Spleen (tissue), 11 donors: ENCODE data around the gene CCDC88B. TPM values are rescaled to one million over a fixed set of nuclear protein-coding genes. Genes with fewer than 3 reads are reported as not detected.

ENCODE experiments used
- DNase-seq: peaks from one replicate; pipeline ENCODE4 v3.0.0-alpha.2; 2020
- H3K27ac ChIP-seq, 8 donors: fragments of 200-600 bp; sonication (generic) in 7 of 8; 1 replicate in 4 of 8; 2 replicates in 4 of 8; pipeline versions ENCODE4 v1.5.0 to v1.8.0; 2016 to 2021; ENCODE audit warnings: inconsistent platforms in 4 of 8, mild to moderate bottlenecking in 4 of 8, moderate library complexity in 1 of 8
- H3K27me3 ChIP-seq, 7 donors: fragments of 200-600 bp; sonication (generic) in 6 of 7; replicated peaks in 1 of 7; 1 replicate in 4 of 7; 2 replicates in 3 of 7; pipeline versions ENCODE4 v1.5.0 to v1.8.0; 2016 to 2021; ENCODE audit warnings: inconsistent platforms in 3 of 7, mild to moderate bottlenecking in 1 of 7
- H3K36me3 ChIP-seq, 6 donors: fragments of 200-600 bp; sonication (generic) in 5 of 6; 1 replicate in 4 of 6; 2 replicates in 2 of 6; pipeline versions ENCODE4 v1.5.0 to v1.8.0; 2016 to 2021; ENCODE audit warnings: inconsistent platforms in 2 of 6
- H3K4me1 ChIP-seq, 6 donors: fragments of 200-600 bp; sonication (generic) in 5 of 6; 1 replicate in 3 of 6; 2 replicates in 3 of 6; pipeline versions ENCODE4 v1.5.0 to v1.8.0; 2016 to 2021; ENCODE audit warnings: inconsistent platforms in 3 of 6
- H3K4me3 ChIP-seq, 8 donors: fragments of 200-600 bp; sonication (generic) in 7 of 8; 1 replicate in 4 of 8; 2 replicates in 4 of 8; pipeline versions ENCODE4 v1.5.0 to v1.8.0; 2016 to 2021; ENCODE audit warnings: inconsistent platforms in 4 of 8, mild to moderate bottlenecking in 4 of 8, moderate library complexity in 2 of 8
- H3K9me3 ChIP-seq, 8 donors: fragments of 200-600 bp; sonication (generic) in 7 of 8; 1 replicate in 4 of 8; 2 replicates in 4 of 8; pipeline versions ENCODE4 v1.5.0 to v1.8.0; 2016 to 2021; ENCODE audit warnings: inconsistent platforms in 4 of 8
- POLR2A ChIP-seq, 3 donors: fragments of 450-650 bp; IDR thresholded peaks; one replicate each; pipeline ENCODE4 v1.5.1; 2017; ENCODE audit warnings: antibody characterized with exemption in 3 of 3, mild to moderate bottlenecking in 1 of 3
- POLR2AphosphoS5 ChIP-seq, 3 donors: sonication (generic); formaldehyde crosslinking; IDR thresholded peaks; one replicate each; pipeline ENCODE4 v1.5.1; 2017; ENCODE audit warnings: antibody characterized with exemption in 3 of 3
- WGBS, 5 donors: extraction: QIAGEN DNeasy Blood & Tissue Kit in 3 of 5; methylation state at CpG; one replicate each; pipeline versions ENCODE4 v1.1.5 to v1.1.7; 2013 to 2018; 5-methylcytosine and 5-hydroxymethylcytosine counted together
- intact Hi-C: fragments of 100-400 bp; cut with DNase I; formaldehyde crosslinking; loops from one replicate; pipeline ENCODE4 v1.15.0; 2023; ENCODE audit warnings: low total_unique reads
- polyA plus RNA-seq, 3 donors: library from polyadenylated mRNA; stranded (reverse); fragments of 200-250 nt; gene quantifications; one replicate each; pipeline ENCODE4 v1.2.1, GENCODE V29; 2013
- total RNA-seq, 7 donors: library from RNA; depleted of rRNA in 3 of 7; stranded (reverse); fragments of >200 nt in 3 of 7; fragmentation: NEBNext Ultra II Directional in 4 of 7; extraction: Animal tissue kit (Norgen Biotek cat#: 25700) in 4 of 7; gene quantifications; one replicate each; pipeline versions ENCODE4 v1.1.0 to v1.2.1, GENCODE V29; 2016 to 2021
- TF ChIP-seq, protein P1 (sequence below), 11 experiments: fragments of 200-600 bp in 7 of 11; fragments of 450-650 bp in 4 of 11; sonication (generic) in 4 of 11; IDR thresholded peaks in 8 of 11; conservative IDR thresholded peaks in 3 of 11; 1 replicate in 7 of 11; 2 replicates in 4 of 11; pipeline versions ENCODE4 v1.4.0 to v1.8.0; 2016 to 2021; ENCODE audit warnings: antibody characterized with exemption in 11 of 11, inconsistent platforms in 4 of 11, mild to moderate bottlenecking in 1 of 11
- donor health status: healthy with polysubstance abuse.
- donor health status: DM: no; HTN: no; CAD: no; lungs with moderate emphysema.
- donor health status: DM: no; HTN: no; CAD: no.
- donor health status: Bipolar disorder and iron deficiency.
- donor health status: healthy.
- donor health status: DM: no; HTN: no; CAD: no.
- donor health status: DM: yes; HTN: yes; CAD: no.

CCDC88B gene
- total and polyA plus RNA-seq, 10 donors = 64.3 to 638 (median 106) TPM

DNA sequence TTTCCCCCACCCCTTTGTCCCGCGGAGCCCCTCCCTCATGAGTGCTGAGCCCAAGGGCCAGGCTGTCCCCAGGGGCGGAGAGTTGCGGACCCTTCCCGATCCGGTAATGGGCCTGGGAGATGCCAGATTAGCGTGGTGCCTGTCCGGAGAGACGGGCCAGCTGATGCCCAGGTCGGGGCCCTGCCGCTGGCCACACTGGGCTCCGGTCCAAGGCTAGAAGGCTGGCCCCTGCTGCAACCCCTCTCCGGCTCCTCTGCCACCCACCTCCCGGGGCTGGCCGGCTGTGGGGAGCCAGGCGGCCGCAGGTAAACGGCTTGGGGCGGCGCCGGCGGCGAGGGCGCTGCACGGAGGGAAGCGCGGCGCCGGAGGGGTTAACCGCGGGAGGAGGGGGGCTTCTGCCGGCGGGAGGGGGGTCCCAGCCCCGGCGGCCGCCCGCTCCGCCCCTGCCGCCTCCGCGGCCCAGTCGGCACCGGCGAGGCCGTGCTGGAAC, 48.7 kb upstream of the CCDC88B start, which contains the start of gene KCNK4:
Gene KCNK4, plus strand, starts transcription at position 41 of the 490 bp plus-strand sequence. CDS start 1,717 bp downstream, outside the sequence.
- DNase-seq = no peak
- intact Hi-C loops = no loop called here
- peaks cover 6 to 65% (median 56%) of the 10 kb centered on the region in 7 donors for H3K27me3 ChIP-seq

GRCh38 chr11:64291752-64292459, 48.1 kb upstream of the CCDC88B start:
- DNase-seq = no peak
- intact Hi-C loops = no loop called here
- peaks cover 6 to 71% (median 62%) of the 10 kb centered on the region in 7 donors for H3K27me3 ChIP-seq
- peaks cover 6 to 35% (median 23%) of the 10 kb centered on the region in 6 donors for H3K4me1 ChIP-seq
- peaks cover 0 to 19% (median 0%) of the 10 kb centered on the region in 6 donors for H3K36me3 ChIP-seq
- H3K9me3 ChIP-seq = no peaks in the 10 kb centered on the region
- TF ChIP-seq, protein P1, sequence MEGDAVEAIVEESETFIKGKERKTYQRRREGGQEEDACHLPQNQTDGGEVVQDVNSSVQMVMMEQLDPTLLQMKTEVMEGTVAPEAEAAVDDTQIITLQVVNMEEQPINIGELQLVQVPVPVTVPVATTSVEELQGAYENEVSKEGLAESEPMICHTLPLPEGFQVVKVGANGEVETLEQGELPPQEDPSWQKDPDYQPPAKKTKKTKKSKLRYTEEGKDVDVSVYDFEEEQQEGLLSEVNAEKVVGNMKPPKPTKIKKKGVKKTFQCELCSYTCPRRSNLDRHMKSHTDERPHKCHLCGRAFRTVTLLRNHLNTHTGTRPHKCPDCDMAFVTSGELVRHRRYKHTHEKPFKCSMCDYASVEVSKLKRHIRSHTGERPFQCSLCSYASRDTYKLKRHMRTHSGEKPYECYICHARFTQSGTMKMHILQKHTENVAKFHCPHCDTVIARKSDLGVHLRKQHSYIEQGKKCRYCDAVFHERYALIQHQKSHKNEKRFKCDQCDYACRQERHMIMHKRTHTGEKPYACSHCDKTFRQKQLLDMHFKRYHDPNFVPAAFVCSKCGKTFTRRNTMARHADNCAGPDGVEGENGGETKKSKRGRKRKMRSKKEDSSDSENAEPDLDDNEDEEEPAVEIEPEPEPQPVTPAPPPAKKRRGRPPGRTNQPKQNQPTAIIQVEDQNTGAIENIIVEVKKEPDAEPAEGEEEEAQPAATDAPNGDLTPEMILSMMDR (IDR thresholded peaks at IDR 0.05 in 8 of 11, conservative IDR thresholded peaks at IDR 0.05 in 3 of 11) = no peak
- peak in 1 of 3 donors; percentile 6 for TF ChIP-seq POLR2AphosphoS5 (IDR thresholded peaks at IDR 0.05)
- H3K27ac ChIP-seq = no peak overlapping the region
- H3K4me3 ChIP-seq = peak overlapping the region; percentile 8 to 69 (median 36)
- WGBS, 5 donors = 0 to 1% (median 0%) methylated on average over 11 to 96 of the region's 96 CpGs

More for the DNA sequence above, 48.7 kb upstream of the CCDC88B start, which contains the start of gene KCNK4:
- Histone ChIP-seq H3K27ac (no peak within 1 kb of the TSS), H3K9me3 (no peaks in the 10 kb centered on the region), H3K4me3 (peak within 1 kb of the TSS; percentile 8 to 69 (median 36)), H3K36me3 (peaks cover 0 to 19% (median 0%) of the 10 kb centered on the region in 6 donors), H3K4me1 (peaks cover 9 to 41% (median 29%) of the 10 kb centered on the region in 6 donors)
- no peak for TF ChIP-seq POLR2A (IDR thresholded peaks at IDR 0.05)
- no peak for TF ChIP-seq POLR2AphosphoS5 (IDR thresholded peaks at IDR 0.05)
- TF ChIP-seq, protein P1 (IDR thresholded peaks at IDR 0.05 in 8 of 11, conservative IDR thresholded peaks at IDR 0.05 in 3 of 11) = no peak
- WGBS, 5 donors = 1 to 26% (median 6%) methylated on average over 7 to 45 of the region's 45 CpGs

- H3K4me1 ChIP-seq = peaks cover 6 to 34% (median 19%) of the 10 kb centered on the region in 6 donors
- H3K9me3 ChIP-seq = no peaks in the 10 kb centered on the region
- intact Hi-C loops = no loop called here
- H3K27ac ChIP-seq = no peak overlapping the region
- 25 to 41% (median 33%) methylated on average over 22 to 42 of the region's 42 CpGs for WGBS, 5 donors
- no peak for DNase-seq
- H3K4me3 ChIP-seq = peak overlapping the region; percentile 8 to 69 (median 36)
- peaks cover 0 to 18% (median 0%) of the 10 kb centered on the region in 6 donors for H3K36me3 ChIP-seq
- TF ChIP-seq POLR2A (IDR thresholded peaks at IDR 0.05) = no peak
- TF ChIP-seq, protein P1 (IDR thresholded peaks at IDR 0.05 in 8 of 11, conservative IDR thresholded peaks at IDR 0.05 in 3 of 11) = no peak
- no peak for TF ChIP-seq POLR2AphosphoS5 (IDR thresholded peaks at IDR 0.05)
- H3K27me3 ChIP-seq = peaks cover 12 to 79% (median 69%) of the 10 kb centered on the region in 7 donors
Measured at GRCh38 chr11:64292460-64293254, 47.3 kb upstream of the CCDC88B start.
